Stimulated activated CD4-positive, alpha-beta T cell treated with anti-CD3 and anti-CD28 coated beads, Interleukin-4, amount 100 ng/mL, for 4 hours (primary cell): ENCODE measurements around the gene MBD6.

Experiments
- DNase-seq, 2 experiments: peaks; one replicate each; pipeline ENCODE4 v3.0.0-alpha.2; 2020

MBD6 gene

GRCh38 chr12:57528831-57529555 is 6.4 kb downstream of the MBD6 start:
- DNase-seq: no peak

- DNase-seq: no peak
These were observed 7.2 kb downstream of the MBD6 start for GRCh38 chr12:57529831-57530230.

GRCh38 chr12:57530396-57531142 is 7.9 kb downstream of the MBD6 start:
- no peak for DNase-seq

GRCh38 chr12:57531836-57532235 is 9.2 kb downstream of the MBD6 start:
- DNase-seq: no peak

GRCh38 chr12:57533108-57533507 is 10.5 kb downstream of the MBD6 start:
- no peak for DNase-seq

- no peak for DNase-seq
These were observed 11.6 kb downstream of the MBD6 start for GRCh38 chr12:57534250-57534649.

- DNase-seq: no peak
These were observed 12.4 kb downstream of the MBD6 start for GRCh38 chr12:57534991-57535543.

GRCh38 chr12:57535764-57536596 is 13.4 kb downstream of the MBD6 start:
- DNase-seq: no peak

- no peak for DNase-seq
These were observed 13.9 kb downstream of the MBD6 start for GRCh38 chr12:57536597-57536942.

GRCh38 chr12:57539134-57539768 is 16.6 kb downstream of the MBD6 start:
- no peak for DNase-seq

GRCh38 chr12:57541001-57541400 is 18.4 kb downstream of the MBD6 start:
- DNase-seq: no peak

GRCh38 chr12:57541717-57542116 is 19.1 kb downstream of the MBD6 start:
- DNase-seq: no peak

- DNase-seq: no peak
These were observed 21.0 kb downstream of the MBD6 start for GRCh38 chr12:57543581-57543980.

GRCh38 chr12:57545809-57546437 is 23.3 kb downstream of the MBD6 start:
- DNase-seq: no peak

- peak; percentile 84 to 94 for DNase-seq
These were observed 24.0 kb downstream of the MBD6 start, which contains the start of gene DCTN2 for GRCh38 chr12:57546438-57547287. Gene DCTN2 (minus strand): TSS chr12:57547192. CDS start chr12:57547063, 129 bp downstream.

GRCh38 chr12:57547288-57548012 is 24.8 kb downstream of the MBD6 start:
- no peak for DNase-seq

- no peak for DNase-seq
These were observed 25.3 kb downstream of the MBD6 start for GRCh38 chr12:57548013-57548315.

- DNase-seq: no peak
These were observed 25.9 kb downstream of the MBD6 start for GRCh38 chr12:57548488-57548887.

GRCh38 chr12:57549203-57549908 is 26.7 kb downstream of the MBD6 start:
- DNase-seq: no peak
